ENCODE results near the gene RAPGEF1.
"Not testable (repeated sequence)": the region's sequence is repeated elsewhere in the genome, so short reads cannot be mapped to it uniquely, and the experiment has no call there.

The RAPGEF1 gene

GRCh38 chr9:131670247-131671132 lies 69.4 kb downstream of the RAPGEF1 start:
- DNase-seq (ENCODE audit: low read depth), result no peak

DNA sequence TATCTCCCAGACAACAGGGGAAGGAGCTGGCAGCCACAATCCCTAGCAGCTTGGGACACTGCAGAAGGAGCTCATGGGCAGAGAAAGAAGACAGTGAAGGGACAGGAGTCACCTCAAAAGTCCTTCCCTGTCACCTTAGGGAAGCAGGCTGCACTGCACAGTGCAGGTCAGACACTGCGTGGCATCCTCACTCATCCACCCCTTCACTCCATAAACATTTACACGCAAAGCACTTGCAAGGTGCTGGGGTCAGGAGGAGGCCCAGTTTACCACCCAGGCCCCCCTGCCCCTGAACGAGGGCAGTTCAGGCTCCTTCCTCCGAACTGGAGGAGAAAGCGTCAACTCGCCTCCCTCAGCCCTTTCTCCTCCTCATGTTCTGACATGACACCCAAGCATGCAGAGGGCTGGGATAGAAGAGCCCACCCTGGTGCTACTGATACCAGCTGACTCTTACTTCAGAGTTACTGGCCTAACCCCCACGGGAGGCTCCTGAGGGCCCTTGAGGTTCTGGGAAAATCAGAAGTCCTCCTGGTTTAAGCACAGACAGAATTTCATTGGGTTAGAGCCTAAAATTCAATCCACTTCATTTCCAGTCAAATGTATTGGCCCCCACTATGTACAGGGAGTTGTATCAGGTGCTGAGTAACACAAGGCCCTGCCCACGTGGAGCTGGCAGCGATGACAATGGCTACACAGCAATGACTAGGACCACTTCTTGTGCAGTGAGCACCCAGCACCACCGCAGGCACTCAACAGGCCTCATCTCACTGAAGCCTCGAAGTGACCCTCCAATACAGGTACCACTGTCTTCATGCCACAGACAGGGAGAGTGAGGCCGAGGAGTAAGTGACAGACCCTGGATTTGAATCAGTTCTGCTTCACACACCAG lies 70.4 kb downstream of the RAPGEF1 start:
- no peak for DNase-seq (ENCODE audit: low read depth)

- no peak for DNase-seq (ENCODE audit: low read depth)
Observed at GRCh38 chr9:131668439-131669268, 71.2 kb downstream of the RAPGEF1 start.

- DNase-seq (ENCODE audit: low read depth), result no peak
Observed at GRCh38 chr9:131668057-131668438, 71.8 kb downstream of the RAPGEF1 start.

DNA sequence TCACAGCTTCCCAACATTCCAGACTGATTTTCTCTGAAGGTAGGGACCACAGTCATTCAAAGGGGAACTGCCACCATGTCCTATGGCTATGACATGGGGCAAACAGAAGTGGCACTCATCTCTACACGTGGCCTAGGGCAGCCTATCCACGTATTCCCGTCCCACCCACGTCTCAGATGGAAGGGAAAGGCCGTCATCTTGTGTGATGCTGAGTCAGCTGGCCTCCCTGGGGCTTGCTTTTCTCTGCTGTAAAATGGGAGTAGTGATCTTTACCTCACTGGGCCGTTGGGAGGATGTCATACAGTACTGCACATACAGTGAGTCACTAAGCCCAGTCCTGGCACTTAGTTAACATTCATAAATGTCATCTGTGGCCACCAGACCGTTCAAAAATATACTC lies 72.3 kb downstream of the RAPGEF1 start:
- no peak for DNase-seq (ENCODE audit: low read depth)

- DNase-seq (ENCODE audit: low read depth), result no peak
Observed at GRCh38 chr9:131666774-131667173, 73.1 kb downstream of the RAPGEF1 start.

DNA sequence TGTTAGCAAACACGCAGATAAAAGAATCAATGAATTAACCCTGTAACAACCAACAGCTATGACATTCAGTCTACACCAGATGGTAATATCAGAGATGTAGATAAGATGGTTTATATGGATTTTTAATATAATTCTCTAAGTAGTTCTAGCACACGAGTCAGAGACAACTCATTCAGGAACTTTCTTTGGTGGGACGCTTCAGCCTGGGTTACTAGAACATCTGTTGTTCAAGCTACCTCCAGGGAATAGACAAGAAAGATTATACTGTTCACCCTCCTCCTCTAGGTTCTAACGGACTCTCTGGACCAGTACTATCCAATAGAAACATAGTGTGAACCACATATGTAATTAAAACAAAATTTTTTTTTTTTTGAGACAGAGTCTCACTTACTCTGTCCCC lies 73.8 kb downstream of the RAPGEF1 start:
- DNase-seq (ENCODE audit: low read depth), result no peak

DNA sequence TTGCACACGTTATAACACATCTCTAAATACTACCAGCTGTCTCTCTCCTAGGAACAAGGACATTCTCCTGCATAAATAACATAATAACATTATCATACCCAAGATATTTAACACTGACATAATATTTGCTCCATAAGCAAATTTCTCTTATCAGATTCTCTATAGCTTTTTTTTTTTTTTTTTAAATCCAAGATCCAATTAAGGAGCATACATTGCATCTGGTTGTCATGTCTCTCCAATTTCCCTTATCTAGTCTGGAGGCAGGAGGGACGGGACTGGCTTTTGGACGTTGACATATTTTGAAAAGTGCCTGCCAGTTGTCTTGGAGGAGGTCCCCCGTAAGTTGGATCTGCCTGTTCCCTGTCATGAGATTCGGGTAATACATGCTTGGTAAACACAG lies 76.6 kb downstream of the RAPGEF1 start:
- no peak for DNase-seq (ENCODE audit: low read depth)

DNA sequence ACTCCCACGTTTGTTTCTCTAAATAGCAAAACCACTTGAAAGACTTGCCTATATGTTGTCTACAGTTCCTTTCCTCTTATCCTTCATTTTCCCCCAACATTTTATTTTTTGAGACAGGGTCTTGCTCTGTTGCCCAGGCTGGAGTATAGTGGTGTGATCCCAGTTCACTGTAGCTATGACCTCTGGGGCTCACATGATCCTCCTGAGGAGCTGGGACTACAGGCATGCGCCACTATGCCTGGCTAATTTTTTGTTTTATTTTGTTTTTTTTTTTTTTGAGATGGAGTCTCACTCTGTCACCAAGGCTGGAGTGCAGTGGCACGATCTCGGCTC lies 77.6 kb downstream of the RAPGEF1 start:
- DNase-seq (ENCODE audit: low read depth), result not testable (repeated sequence)

DNA sequence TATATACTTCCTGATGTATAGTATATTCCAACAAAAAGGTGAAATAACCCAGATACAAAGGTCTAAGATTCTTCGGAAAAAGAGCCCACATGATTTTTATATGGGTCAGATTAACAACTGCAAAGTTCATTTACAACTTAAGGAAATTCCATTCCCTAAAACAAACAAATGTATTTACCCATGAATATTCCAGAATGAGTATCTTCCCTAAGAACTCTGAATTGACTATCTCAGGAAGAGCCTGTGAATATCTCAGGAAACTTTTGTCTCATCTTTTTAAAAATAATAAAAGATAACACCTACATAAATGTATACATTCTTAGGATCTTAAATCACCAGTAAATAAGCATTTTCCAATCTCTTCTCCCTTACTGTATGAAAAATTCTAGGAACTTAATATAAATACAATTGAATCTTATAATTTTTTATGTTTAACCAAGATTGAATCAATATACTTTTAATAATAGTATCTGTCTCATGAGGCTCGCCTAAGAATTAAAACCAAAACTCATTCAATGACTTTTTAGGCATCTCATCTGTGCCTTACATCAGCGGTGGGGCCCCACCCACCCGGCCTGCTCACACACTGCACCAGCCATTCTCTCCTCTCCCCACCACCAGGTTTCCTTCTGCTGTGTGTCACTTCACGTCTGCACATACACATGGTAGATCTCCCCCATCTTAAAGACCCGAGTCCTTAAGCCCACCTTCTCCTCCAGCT lies 78.1 kb downstream of the RAPGEF1 start:
- DNase-seq (ENCODE audit: low read depth), result no peak

GRCh38 chr9:131660466-131661405 lies 79.1 kb downstream of the RAPGEF1 start:
- no peak for DNase-seq (ENCODE audit: low read depth)

DNA sequence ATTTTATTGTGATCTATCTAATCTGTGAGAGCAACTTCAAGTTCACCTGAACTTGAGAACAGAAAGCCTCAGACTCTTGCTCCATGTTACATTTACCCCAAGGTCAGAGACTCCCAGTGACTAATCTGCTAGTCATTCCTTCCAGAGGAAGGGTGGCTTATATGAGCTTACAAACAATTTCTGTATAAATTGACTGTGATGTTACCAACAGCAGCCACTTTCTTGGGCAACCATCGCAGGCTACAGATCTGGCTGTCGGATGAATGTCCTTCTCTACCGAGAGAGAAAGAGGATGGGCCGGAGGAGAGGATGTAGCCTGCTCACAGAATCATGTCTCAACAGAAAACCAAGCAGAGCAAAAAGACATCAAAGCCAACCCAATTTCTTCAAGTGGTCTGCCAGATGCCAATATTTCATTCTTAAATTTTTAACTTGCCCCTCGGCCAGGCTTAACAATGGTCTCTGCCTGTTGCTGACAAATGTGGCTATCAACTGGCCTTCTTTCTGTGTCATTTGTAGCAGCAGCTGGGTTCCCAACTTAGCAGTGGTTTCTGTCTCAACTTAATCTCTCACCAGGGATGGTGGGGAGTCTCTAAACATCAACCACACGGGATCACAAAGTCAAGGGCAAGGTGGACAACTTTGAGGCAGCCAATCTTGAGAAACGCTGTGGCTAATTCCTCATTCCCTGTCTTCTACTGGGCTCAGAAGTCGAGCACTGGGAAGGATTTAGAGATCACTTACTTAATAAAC lies 81.3 kb downstream of the RAPGEF1 start:
- DNase-seq (ENCODE audit: low read depth), result no peak

DNA sequence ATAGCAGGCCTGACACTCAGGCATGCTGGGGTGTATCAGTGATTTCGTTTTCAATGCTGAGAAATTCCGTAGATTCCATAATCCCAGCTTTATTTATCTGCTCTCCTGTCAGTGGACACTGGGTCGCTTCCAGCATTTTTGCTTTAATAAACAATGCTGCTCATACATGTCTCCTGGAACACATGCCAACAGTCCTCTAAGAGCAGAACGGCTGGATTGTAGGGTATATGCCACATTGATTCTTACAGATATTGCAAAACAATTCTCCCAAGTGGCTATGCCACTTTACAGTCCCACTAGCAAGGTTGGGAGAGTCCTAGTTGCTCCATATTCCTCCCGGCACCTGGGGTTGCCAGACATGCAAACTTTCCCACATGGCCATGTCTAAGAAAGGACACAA lies 81.9 kb downstream of the RAPGEF1 start:
- no peak for DNase-seq (ENCODE audit: low read depth)

- DNase-seq (ENCODE audit: low read depth), result no peak
Observed at GRCh38 chr9:131657456-131657855, 82.4 kb downstream of the RAPGEF1 start.

DNA sequence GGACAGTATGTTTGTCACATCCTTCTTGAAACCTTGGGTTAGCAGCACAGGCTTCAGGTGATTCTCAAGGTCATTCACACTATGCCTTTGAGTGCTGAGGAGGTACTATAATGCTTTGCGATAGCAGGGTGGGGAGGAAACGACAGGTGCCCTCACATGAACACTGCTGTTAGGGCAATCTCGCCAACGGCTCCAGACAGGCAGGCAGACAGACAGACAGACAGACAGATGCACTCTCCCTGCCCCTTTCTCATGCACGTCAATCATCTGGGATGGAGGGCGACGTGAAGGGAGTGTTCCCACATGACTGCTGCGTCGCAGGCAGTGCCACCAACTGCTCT lies 82.9 kb downstream of the RAPGEF1 start:
- DNase-seq (ENCODE audit: low read depth), result no peak

- DNase-seq (ENCODE audit: low read depth), result no peak
Observed at GRCh38 chr9:131656356-131657036, 83.4 kb downstream of the RAPGEF1 start.

GRCh38 chr9:131654369-131654768 lies 85.5 kb downstream of the RAPGEF1 start:
- DNase-seq (ENCODE audit: low read depth), result not testable (repeated sequence)

- DNase-seq (ENCODE audit: low read depth), result no peak
Observed at GRCh38 chr9:131651599-131651998, 88.3 kb downstream of the RAPGEF1 start.

DNA sequence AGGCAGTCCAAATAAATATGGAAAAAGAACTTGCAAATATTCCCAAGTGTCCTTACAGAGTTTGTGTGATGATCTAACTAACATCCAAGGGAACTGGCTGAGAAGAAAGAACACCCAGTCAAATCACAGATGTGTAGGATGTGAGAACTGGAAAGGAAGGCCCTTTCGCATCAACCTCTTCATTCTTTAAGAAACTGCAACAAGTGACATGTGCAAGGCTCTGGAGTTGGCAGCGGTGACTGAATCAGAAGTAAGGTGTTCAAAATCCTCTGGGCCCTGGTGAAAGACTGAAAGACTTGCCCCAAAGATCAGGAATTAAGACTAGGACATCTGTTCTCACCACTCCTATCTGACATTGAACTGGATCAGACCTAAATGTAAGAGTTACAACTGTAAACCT lies 88.7 kb downstream of the RAPGEF1 start:
- DNase-seq (ENCODE audit: low read depth), result no peak

Data from stimulated activated CD8-positive, alpha-beta memory T cell treated with anti-CD3 and anti-CD28 coated beads, Interleukin-7, amount 100 ng/mL, for 24 hours (primary cell).